Heart left ventricle (tissue), 13 donors: Measurements from ENCODE around the gene BCL11A.

Experiments used
- POLR2A ChIP-seq, 2 donors: fragments of 450-650 bp; IDR thresholded peaks; one replicate each; pipeline ENCODE4 v1.6.1; 2017; ENCODE audit warnings: antibody characterized with exemption in 2 of 2, mild to moderate bottlenecking in 2 of 2, moderate library complexity in 2 of 2
- TF ChIP-seq, protein P1 (sequence below), 12 donors: fragments of 200-600 bp; sonication (generic) in 4 of 12; IDR thresholded peaks; one replicate each; pipeline versions ENCODE4 v1.5.0 to v1.8.0; 2018 to 2022; ENCODE audit warnings: antibody characterized with exemption in 12 of 12, mild to moderate bottlenecking in 5 of 12
- donor health status: ischemic (EF 13 %, LVEDD 7.1; RV severe dilation, severe dysfunction).
- donor health status: DM: no; HTN: yes; CAD: no.
- donor health status: DM: no; HTN: no; CAD: no.
- donor health status: ischemic (EF 25% LVEDD 6.9; RV normal size, moderate dysfunction).
- donor health status: ischemic (EF 25% LVEDD 5.7; RV mildly dilated, moderate dysfunction).
- donor health status: ischemic (EF 35%, LVEDD 5.7; RV mildly dilated, moderate dysfunction).
- donor health status: nonischemic (EF 11% LVEDD 7.7; RV severe dilation, severe dysfunction).
- donor health status: DM: yes; HTN: yes; CAD: no.
- donor health status: PGD.
- donor health status: ischemic (EF 29% LVEDD 5.4; RV normal size, mild dysfunction).
- donor health status: nonischemic (EF 23%, LVEDD 6.1; RV moderate dilation, normal function).

DNA sequence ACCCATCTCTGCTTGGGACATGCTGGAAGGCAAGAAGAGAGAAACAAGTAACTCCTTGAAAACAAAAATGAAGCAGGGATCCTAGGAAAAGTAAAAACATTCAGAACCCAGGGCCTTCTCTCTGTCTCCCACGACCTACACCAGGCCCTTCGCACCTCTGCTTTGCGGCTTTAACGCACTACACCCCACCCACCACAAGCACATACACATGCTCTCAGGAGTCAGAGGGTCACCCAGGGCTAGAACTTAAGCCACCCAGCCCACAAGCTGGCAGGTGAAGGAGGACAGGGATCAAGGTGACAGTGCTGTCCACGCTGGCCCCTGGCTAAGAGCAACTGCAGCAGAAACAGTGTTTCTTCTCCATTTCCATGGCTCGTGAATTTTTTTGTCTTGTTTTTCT lies 72.2 kb downstream of the BCL11A start:
- TF ChIP-seq, protein P1, sequence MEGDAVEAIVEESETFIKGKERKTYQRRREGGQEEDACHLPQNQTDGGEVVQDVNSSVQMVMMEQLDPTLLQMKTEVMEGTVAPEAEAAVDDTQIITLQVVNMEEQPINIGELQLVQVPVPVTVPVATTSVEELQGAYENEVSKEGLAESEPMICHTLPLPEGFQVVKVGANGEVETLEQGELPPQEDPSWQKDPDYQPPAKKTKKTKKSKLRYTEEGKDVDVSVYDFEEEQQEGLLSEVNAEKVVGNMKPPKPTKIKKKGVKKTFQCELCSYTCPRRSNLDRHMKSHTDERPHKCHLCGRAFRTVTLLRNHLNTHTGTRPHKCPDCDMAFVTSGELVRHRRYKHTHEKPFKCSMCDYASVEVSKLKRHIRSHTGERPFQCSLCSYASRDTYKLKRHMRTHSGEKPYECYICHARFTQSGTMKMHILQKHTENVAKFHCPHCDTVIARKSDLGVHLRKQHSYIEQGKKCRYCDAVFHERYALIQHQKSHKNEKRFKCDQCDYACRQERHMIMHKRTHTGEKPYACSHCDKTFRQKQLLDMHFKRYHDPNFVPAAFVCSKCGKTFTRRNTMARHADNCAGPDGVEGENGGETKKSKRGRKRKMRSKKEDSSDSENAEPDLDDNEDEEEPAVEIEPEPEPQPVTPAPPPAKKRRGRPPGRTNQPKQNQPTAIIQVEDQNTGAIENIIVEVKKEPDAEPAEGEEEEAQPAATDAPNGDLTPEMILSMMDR (IDR thresholded peaks at IDR 0.05) = no peak
- no peak for TF ChIP-seq POLR2A (IDR thresholded peaks at IDR 0.05)
